HG03558 (cell line): ENCODE results near the gene CHERP.
"Not testable (repeated sequence)": the region's sequence is repeated elsewhere in the genome, so short reads cannot be mapped to it uniquely, and the experiment has no call there.

ENCODE experiments used
- ATAC-seq: cut with Tn5 transposase; IDR thresholded peaks from one replicate; pipeline ENCODE4 v1.9.1; 2021; ENCODE audit warnings: moderate number of reproducible peaks; ENCODE audit not compliant: unreplicated experiment; ENCODE audit errors: extremely low read depth

CHERP gene

GRCh38 chr19:16548956-16549355, 6.7 kb upstream of the CHERP start:
- ATAC-seq, result no peak

- ATAC-seq, result no peak
These were observed 2.4 kb upstream of the CHERP start for GRCh38 chr19:16544473-16545231.

GRCh38 chr19:16543734-16544133, 1.5 kb upstream of the CHERP start:
- ATAC-seq, result not testable (repeated sequence)

DNA sequence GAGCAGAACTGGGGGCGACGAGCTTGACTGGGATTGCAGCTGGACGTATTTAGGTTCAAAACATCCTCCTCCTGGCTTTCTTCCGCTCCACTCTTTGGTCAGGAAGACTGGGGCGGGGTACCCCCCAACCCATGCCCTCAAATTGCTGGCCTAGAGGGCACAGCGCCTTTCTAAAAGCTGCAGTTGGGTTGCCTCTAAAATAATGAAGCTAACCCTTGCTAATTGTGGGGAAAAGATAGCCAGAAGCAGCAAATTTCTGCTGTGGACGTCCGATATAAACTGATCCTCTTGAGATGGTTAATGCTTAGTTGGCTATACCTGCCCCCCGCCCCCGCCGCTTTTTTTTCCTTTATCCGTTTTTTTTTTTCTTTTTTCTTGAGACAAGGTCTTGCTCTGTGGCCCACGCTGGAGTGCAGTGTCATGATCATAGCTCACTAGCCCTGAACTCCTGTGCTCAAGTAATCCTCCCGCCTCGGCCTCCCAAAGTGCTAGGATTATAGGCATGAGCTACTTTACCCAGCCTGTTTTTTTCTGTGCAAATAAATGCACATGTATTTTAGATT, 754 bp upstream of the CHERP start:
- ATAC-seq, result no peak

- no peak for ATAC-seq
These were observed 652 bp downstream of the CHERP start for GRCh38 chr19:16541526-16542044.

DNA sequence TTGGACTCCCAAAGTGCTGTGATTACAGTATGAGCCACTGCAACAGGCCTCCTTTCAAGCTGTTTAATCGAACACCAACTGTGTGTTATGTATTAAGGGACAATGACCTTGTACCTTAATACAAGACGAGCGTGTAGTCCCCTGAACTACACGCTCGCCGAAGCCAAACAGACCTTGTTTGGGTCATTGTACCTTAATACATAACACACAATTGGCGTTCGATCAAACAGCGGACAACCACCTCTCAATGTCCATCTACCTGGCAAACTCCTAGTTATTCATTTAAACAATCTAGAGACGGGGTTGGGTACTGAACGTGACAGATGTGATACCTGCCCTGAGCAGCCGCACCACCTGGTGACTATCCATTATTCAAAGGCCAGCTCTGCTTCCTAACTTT, 1.3 kb downstream of the CHERP start:
- ATAC-seq, result no peak

GRCh38 chr19:16537111-16537510, 5.1 kb downstream of the CHERP start:
- no peak for ATAC-seq

GRCh38 chr19:16536130-16536529, 6.1 kb downstream of the CHERP start:
- ATAC-seq, result no peak

GRCh38 chr19:16535381-16535780, 6.9 kb downstream of the CHERP start:
- ATAC-seq, result no peak

DNA sequence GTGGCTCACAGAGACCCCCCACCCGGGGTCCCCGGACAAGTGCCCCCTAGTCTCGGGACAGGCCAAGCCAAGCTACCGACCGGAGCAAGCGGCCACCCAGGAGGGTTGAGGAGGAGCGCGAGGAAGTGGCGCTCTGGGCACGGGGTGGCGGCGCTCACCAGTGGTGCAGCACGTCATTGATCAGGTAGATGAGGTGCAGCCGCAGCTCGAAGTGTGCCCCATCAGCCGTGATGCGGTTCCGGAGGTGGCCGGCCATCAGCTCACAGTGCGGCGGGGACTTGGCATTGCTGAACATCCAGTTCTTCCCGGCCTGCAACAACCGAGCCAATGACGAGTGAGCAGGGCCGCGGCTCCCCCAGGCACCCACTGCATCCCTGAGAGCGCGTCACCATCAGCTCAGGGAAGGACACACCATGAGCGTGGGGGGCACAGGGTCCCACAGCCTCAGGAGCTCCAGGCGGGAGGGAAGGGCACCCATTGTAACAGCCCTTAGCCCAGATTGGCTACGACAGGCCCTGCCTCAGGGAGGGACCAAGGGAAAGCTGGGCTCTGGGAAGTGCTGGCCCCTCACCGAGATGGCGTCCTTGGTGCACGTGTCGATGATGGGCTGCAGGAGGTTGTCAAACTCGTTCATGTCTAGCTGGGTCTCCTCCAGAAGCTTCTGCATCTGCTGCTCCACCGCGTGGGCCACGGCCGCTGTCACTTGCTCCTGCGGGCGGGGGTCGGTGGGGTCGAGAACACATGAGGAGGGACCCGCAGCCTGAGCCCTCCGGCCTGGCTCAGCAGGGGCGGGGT, 9.6 kb downstream of the CHERP start:
- no peak for ATAC-seq

- ATAC-seq, result no peak
These were observed 10.9 kb downstream of the CHERP start for GRCh38 chr19:16531380-16531669.

DNA sequence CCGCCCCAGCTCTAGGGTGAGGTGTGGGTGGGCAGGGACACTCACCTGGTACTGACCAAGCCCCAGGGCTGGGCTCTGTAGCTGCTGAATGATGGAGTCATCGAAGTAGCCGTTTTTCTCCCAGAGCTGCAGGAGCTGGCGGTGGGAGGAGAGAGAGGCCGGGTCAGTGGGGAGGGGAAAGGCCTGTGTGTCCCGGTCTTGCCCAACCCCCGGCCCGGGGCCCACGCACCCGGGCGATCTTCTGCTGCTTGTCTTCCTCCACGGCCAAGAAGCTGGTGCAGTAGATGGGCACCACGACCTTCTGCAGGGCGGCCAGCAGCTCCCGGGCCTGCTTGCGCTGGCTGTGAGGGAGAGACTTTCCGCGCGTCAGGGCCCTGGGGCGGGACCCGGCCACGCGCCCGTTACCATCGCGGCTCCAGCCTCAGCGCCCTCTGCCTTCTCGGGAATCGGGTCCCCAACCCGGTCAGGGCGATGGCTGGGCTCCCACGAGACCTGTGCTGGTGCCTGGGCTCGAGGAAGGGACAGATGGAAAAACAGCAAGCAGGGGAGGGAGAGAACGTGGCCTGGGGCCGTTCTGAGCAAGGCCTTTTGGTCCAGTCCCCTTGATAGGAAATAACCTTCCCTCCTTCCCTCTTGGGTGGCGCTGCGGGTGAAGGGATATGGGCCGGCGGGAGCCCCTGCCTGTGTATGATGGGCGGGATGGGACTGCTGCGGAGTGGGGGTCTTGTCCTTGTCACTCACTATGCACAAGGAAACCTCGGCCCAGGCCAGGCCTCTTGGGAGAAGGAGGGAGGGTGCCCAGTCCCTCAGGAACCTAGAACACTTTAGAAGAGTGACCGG, 11.5 kb downstream of the CHERP start:
- no peak for ATAC-seq

GRCh38 chr19:16529466-16530144, 12.6 kb downstream of the CHERP start:
- no peak for ATAC-seq

GRCh38 chr19:16527971-16528521, 14.2 kb downstream of the CHERP start:
- no peak for ATAC-seq

DNA sequence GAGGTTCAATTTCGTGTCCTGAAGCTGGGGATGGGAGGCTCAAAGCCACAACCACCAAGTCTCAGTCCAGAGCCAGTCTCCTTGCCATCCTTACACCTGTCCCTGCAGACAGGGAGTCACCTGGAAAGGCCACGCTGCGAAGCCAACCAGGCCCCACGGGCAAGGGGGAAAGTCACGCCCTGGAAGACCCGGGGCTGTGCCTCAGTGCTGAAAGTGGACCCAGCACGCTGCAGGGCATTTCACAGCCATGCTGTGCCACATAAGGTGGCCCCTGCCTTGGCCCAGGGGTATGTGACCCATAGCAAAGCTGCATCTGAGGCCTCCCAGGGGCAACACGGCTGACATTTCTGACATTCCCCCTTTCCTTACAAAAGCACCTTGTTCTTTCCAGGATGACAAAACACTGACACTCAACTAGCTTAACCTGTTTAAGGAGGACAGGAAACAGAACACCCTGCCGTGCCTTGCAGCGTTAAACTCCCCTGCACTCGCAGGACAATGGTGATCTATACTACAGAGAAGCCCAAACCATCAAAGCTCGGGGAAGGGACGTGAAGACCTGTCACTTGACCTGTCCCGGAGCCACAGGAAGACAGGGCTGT, 14.8 kb downstream of the CHERP start:
- no peak for ATAC-seq

- ATAC-seq, result no peak
These were observed 16.3 kb downstream of the CHERP start for GRCh38 chr19:16525751-16526481.

GRCh38 chr19:16524991-16525734, 17.1 kb downstream of the CHERP start:
- ATAC-seq, result no peak
